ENCODE data around the gene ZNF577. TPM values are rescaled to one million over a fixed set of nuclear protein-coding genes. Genes with fewer than 3 reads are reported as not detected.
A peak's percentile ranks its signal among the peaks of the same experiment; 100 is the strongest.

ZNF577 gene
- total and polyA plus RNA-seq, 2 of the 13 experiments (the other 11 are each of a cell fraction or from before 2014, with no cell fraction given), result 5.7 to 7.6 TPM

- TF ChIP-seq BATF2 (CRISPR knock-in tag; IDR thresholded peaks at IDR 0.05) (no peak), ZNF777 (CRISPR knock-in tag; IDR thresholded peaks at IDR 0.05) (peak; percentile 73; the same call in 1 of the 2 replicates), RXRB (CRISPR knock-in tag; IDR thresholded peaks at IDR 0.05; ENCODE audit: borderline replicate concordance) (0 out of 2 replicates have a peak, but pooled peaks have one; percentile 48), NFKB2 (CRISPR knock-in tag; IDR thresholded peaks at IDR 0.05; ENCODE audit: borderline replicate concordance) (peak; percentile 33; the same call in 1 of the 2 replicates), ZNF547 (CRISPR knock-in tag; IDR thresholded peaks at IDR 0.05) (no peak), ZNF501 (CRISPR knock-in tag; IDR thresholded peaks at IDR 0.05) (peak; percentile 87), ZBTB38 (CRISPR knock-in tag; IDR thresholded peaks at IDR 0.05) (peak; percentile 55; the same call in 1 of the 2 replicates), KDM5A (IDR thresholded peaks at IDR 0.05; ENCODE audit: borderline replicate concordance, low read length) (peak; percentile 90), ZNF17 (CRISPR knock-in tag; IDR thresholded peaks at IDR 0.05) (no peak), BORCS8-MEF2B (CRISPR knock-in tag; IDR thresholded peaks at IDR 0.05) (peak; percentile 68), DMAP1 (CRISPR knock-in tag; IDR thresholded peaks at IDR 0.05) (peak; percentile 55; the same call in 1 of the 2 replicates), ZSCAN9 (CRISPR knock-in tag; IDR thresholded peaks at IDR 0.05; ENCODE audit: borderline replicate concordance) (0 out of 2 replicates have a peak, but pooled peaks have one; percentile 16), MAX (IDR thresholded peaks at IDR 0.05) (peak; percentile 62), ZFY (CRISPR knock-in tag; IDR thresholded peaks at IDR 0.05) (peak; percentile 64), ELF1 (CRISPR knock-in tag; IDR thresholded peaks at IDR 0.05) (peak; percentile 52; the same call in 1 of the 2 replicates), FOXC1 (CRISPR knock-in tag; IDR thresholded peaks at IDR 0.05; ENCODE audit: borderline replicate concordance) (peak; percentile 73; the same call in 1 of the 2 replicates), HOXA3 (CRISPR knock-in tag; IDR thresholded peaks at IDR 0.05) (peak; percentile 38; the same call in 1 of the 2 replicates), BRD4 (CRISPR knock-in tag; IDR thresholded peaks at IDR 0.05) (peak; percentile 38; the same call in 1 of the 2 replicates), ZNF891 (CRISPR knock-in tag; IDR thresholded peaks at IDR 0.05) (no peak), DR1 (CRISPR knock-in tag; IDR thresholded peaks at IDR 0.05) (no peak), ZNF451 (CRISPR knock-in tag; IDR thresholded peaks at IDR 0.05) (0 out of 2 replicates have a peak, but pooled peaks have one; percentile 8), IRF2 (CRISPR knock-in tag; IDR thresholded peaks at IDR 0.05) (peak; percentile 95), KLF16 (CRISPR knock-in tag; IDR thresholded peaks at IDR 0.05) (peak; percentile 41; a peak in 1 of 4 replicates), TFE3 (CRISPR knock-in tag; IDR thresholded peaks at IDR 0.05) (no peak), HOXD1 (CRISPR knock-in tag; IDR thresholded peaks at IDR 0.05) (no peak), SP2 (CRISPR knock-in tag; IDR thresholded peaks at IDR 0.05) (peak; percentile 81), PAWR (CRISPR knock-in tag; IDR thresholded peaks at IDR 0.05; ENCODE audit: borderline replicate concordance) (no peak)
- TF ChIP-seq, protein P1, sequence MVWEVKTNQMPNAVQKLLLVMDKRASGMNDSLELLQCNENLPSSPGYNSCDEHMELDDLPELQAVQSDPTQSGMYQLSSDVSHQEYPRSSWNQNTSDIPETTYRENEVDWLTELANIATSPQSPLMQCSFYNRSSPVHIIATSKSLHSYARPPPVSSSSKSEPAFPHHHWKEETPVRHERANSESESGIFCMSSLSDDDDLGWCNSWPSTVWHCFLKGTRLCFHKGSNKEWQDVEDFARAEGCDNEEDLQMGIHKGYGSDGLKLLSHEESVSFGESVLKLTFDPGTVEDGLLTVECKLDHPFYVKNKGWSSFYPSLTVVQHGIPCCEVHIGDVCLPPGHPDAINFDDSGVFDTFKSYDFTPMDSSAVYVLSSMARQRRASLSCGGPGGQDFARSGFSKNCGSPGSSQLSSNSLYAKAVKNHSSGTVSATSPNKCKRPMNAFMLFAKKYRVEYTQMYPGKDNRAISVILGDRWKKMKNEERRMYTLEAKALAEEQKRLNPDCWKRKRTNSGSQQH (CRISPR knock-in tag; IDR thresholded peaks at IDR 0.05; ENCODE audit: low read depth), result 0 out of 2 replicates have a peak, but pooled peaks have one; percentile 27
Measured at GRCh38 chr19:51926784-51927741, 39.3 kb upstream of the ZNF577 start, which contains the start of gene ZNF613 (continued).
